ENCODE measurements around the gene JAKMIP2.

The JAKMIP2 gene

GRCh38 chr5:147552897-147553296 lies 229.6 kb downstream of the JAKMIP2 start:
- Histone ChIP-seq H3K4me2 (ENCODE audit: low read length) (no peak overlapping the region), H3K9me2 (replicated peaks; ENCODE audit: control insufficient read depth, low read length) (no peaks in the 10 kb centered on the region), H3K36me3 (ENCODE audit: control insufficient read depth, low read length) (no peaks in the 10 kb centered on the region), H3K4me1 (ENCODE audit: control insufficient read depth, low read length) (no peaks in the 10 kb centered on the region), H3K79me2 (ENCODE audit: control insufficient read depth, low read length) (no peaks in the 10 kb centered on the region), H3K4me3 (ENCODE audit: low read length) (no peak overlapping the region), H4K20me1 (ENCODE audit: control insufficient read depth, insufficient read depth, low read depth, low read length) (no peaks in the 10 kb centered on the region), H3K9me3 (ENCODE audit: control insufficient read depth, insufficient read depth, low read length) (no peaks in the 10 kb centered on the region), H3F3A (ENCODE audit: control insufficient read depth, insufficient read depth) (no peaks in the 10 kb centered on the region), H3K27ac (ENCODE audit: low read depth, low read length) (no peak overlapping the region), H3K27me3 (ENCODE audit: control insufficient read depth, low read length) (peaks cover 3% of the 10 kb centered on the region; the same call in 1 of the 2 replicates)
- no peak for TF ChIP-seq CTCF (IDR thresholded peaks at IDR 0.05; ENCODE audit: low read depth, low read length, poor library complexity, severe bottlenecking)
- no peak for TF ChIP-seq EZH2phosphoT487 (IDR thresholded peaks at IDR 0.05; ENCODE audit: borderline replicate concordance, low read length)

GRCh38 chr5:147551677-147552076 lies 230.9 kb downstream of the JAKMIP2 start:
- no peak overlapping the region for H3K27ac ChIP-seq (ENCODE audit: low read depth, low read length)
- no peak for TF ChIP-seq CTCF (IDR thresholded peaks at IDR 0.05; ENCODE audit: low read depth, low read length, poor library complexity, severe bottlenecking)
- TF ChIP-seq EZH2phosphoT487 (IDR thresholded peaks at IDR 0.05; ENCODE audit: borderline replicate concordance, low read length), result no peak
- no peaks in the 10 kb centered on the region for H3K79me2 ChIP-seq (ENCODE audit: control insufficient read depth, low read length)
- H4K20me1 ChIP-seq (ENCODE audit: control insufficient read depth, insufficient read depth, low read depth, low read length), result no peaks in the 10 kb centered on the region
- H3K9me2 ChIP-seq (replicated peaks; ENCODE audit: control insufficient read depth, low read length), result no peaks in the 10 kb centered on the region
- H3F3A ChIP-seq (ENCODE audit: control insufficient read depth, insufficient read depth), result no peaks in the 10 kb centered on the region
- no peak overlapping the region for H3K4me2 ChIP-seq (ENCODE audit: low read length)
- H3K4me3 ChIP-seq (ENCODE audit: low read length), result no peak overlapping the region
- H3K4me1 ChIP-seq (ENCODE audit: control insufficient read depth, low read length), result no peaks in the 10 kb centered on the region
- no peaks in the 10 kb centered on the region for H3K36me3 ChIP-seq (ENCODE audit: control insufficient read depth, low read length)
- no peaks in the 10 kb centered on the region for H3K9me3 ChIP-seq (ENCODE audit: control insufficient read depth, insufficient read depth, low read length)
- H3K27me3 ChIP-seq (ENCODE audit: control insufficient read depth, low read length), result no peaks in the 10 kb centered on the region

GRCh38 chr5:147547730-147548129 lies 234.8 kb downstream of the JAKMIP2 start:
- no peaks in the 10 kb centered on the region for H3K4me1 ChIP-seq (ENCODE audit: control insufficient read depth, low read length)
- TF ChIP-seq CTCF (IDR thresholded peaks at IDR 0.05; ENCODE audit: low read depth, low read length, poor library complexity, severe bottlenecking) (no peak), EZH2phosphoT487 (IDR thresholded peaks at IDR 0.05; ENCODE audit: borderline replicate concordance, low read length) (no peak)
- no peak overlapping the region for H3K4me2 ChIP-seq (ENCODE audit: low read length)
- no peak overlapping the region for H3K4me3 ChIP-seq (ENCODE audit: low read length)
- H3K36me3 ChIP-seq (ENCODE audit: control insufficient read depth, low read length), result no peaks in the 10 kb centered on the region
- no peaks in the 10 kb centered on the region for H3K9me3 ChIP-seq (ENCODE audit: control insufficient read depth, insufficient read depth, low read length)
- no peaks in the 10 kb centered on the region for H3K9me2 ChIP-seq (replicated peaks; ENCODE audit: control insufficient read depth, low read length)
- H3F3A ChIP-seq (ENCODE audit: control insufficient read depth, insufficient read depth), result no peaks in the 10 kb centered on the region
- no peaks in the 10 kb centered on the region for H3K79me2 ChIP-seq (ENCODE audit: control insufficient read depth, low read length)
- no peaks in the 10 kb centered on the region for H4K20me1 ChIP-seq (ENCODE audit: control insufficient read depth, insufficient read depth, low read depth, low read length)
- no peaks in the 10 kb centered on the region for H3K27me3 ChIP-seq (ENCODE audit: control insufficient read depth, low read length)
- H3K27ac ChIP-seq (ENCODE audit: low read depth, low read length), result no peak overlapping the region

- H3K27me3 ChIP-seq (ENCODE audit: control insufficient read depth, low read length), result no peaks in the 10 kb centered on the region
- H3K4me3 ChIP-seq (ENCODE audit: low read length), result no peak overlapping the region
- no peaks in the 10 kb centered on the region for H3K36me3 ChIP-seq (ENCODE audit: control insufficient read depth, low read length)
- no peaks in the 10 kb centered on the region for H4K20me1 ChIP-seq (ENCODE audit: control insufficient read depth, insufficient read depth, low read depth, low read length)
- H3K9me2 ChIP-seq (replicated peaks; ENCODE audit: control insufficient read depth, low read length), result no peaks in the 10 kb centered on the region
- no peaks in the 10 kb centered on the region for H3K4me1 ChIP-seq (ENCODE audit: control insufficient read depth, low read length)
- no peak for TF ChIP-seq EZH2phosphoT487 (IDR thresholded peaks at IDR 0.05; ENCODE audit: borderline replicate concordance, low read length)
- no peak for TF ChIP-seq CTCF (IDR thresholded peaks at IDR 0.05; ENCODE audit: low read depth, low read length, poor library complexity, severe bottlenecking)
- H3F3A ChIP-seq (ENCODE audit: control insufficient read depth, insufficient read depth), result no peaks in the 10 kb centered on the region
- no peak overlapping the region for H3K4me2 ChIP-seq (ENCODE audit: low read length)
- no peak overlapping the region for H3K27ac ChIP-seq (ENCODE audit: low read depth, low read length)
- no peaks in the 10 kb centered on the region for H3K9me3 ChIP-seq (ENCODE audit: control insufficient read depth, insufficient read depth, low read length)
- no peaks in the 10 kb centered on the region for H3K79me2 ChIP-seq (ENCODE audit: control insufficient read depth, low read length)
These were observed 238.0 kb downstream of the JAKMIP2 start for GRCh38 chr5:147544556-147544955.

All from DOHH2 (cell line).